NCI-H2196 (cell line): ENCODE results near the gene DHRS4L2.
A peak's percentile ranks its signal among the peaks of the same experiment; 100 is the strongest.
"Not testable (repeated sequence)": the region's sequence is repeated elsewhere in the genome, so short reads cannot be mapped to it uniquely, and the experiment has no call there.

Experiments used
- DNase-seq: peaks from one replicate; lab custom pipeline; 2025; ENCODE audit not compliant: unreplicated experiment; lab: John Stamatoyannopoulos, UW

Gene DHRS4L2

DNA sequence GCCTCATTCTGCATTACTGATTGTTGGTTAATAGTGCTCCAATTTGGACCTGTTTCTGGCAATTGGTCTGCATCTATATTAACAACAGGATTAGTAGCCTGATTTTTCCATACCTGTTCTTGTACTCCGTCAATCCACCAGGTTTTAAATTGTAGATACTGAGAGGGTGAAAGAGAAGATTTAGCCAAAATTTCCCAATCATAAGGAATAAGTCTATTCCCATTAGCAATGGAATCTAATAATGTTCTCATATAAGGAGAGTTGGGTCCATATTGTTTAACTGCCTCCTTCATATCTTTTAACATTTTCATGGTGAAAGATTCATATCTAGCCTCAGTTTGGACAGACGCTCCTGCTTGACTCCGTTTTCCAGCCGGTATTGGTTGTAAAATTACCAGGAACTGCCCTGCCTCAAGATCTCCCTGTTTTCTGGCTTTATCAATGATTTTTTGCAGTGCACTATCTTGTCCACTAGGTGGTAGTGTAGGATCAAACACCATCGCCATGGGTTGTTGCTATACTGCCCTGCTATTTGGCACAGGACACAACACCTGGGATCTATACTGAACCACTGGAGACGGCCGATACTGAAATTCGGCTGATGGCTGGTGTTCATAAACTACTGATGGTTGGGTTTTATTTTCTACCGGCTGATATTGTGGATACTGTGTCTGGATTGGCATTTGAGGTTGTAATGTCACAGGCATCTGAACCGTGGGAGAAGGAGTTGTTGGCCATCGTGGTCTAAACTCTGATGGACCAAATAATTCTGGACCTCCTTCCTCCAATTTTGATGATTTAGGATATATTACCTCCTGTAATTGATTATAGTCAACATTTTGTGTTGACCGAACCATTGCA, 25.2 kb downstream of the DHRS4L2 start:
- DNase-seq: peak; percentile 74

DNA sequence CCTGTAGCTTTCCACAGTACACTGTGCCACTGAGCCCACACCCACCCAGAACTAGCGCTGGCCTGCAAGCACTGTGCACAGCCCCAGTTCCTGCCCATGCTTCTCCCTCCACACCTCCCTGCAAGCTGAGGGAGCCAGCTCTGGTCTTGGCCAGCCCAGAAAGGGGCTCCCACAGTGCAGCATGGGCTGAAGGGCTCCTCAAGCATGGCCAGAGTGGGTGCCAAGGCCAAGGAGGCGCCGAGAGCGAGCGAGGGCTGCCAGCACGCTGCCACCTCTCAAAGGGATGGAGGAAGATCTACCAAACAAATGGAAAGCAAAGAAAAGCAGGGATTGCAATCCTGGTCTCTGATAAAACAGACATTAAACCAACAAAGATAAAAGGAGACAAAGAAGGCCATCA, 27.0 kb downstream of the DHRS4L2 start:
- not testable (repeated sequence) for DNase-seq

DNA sequence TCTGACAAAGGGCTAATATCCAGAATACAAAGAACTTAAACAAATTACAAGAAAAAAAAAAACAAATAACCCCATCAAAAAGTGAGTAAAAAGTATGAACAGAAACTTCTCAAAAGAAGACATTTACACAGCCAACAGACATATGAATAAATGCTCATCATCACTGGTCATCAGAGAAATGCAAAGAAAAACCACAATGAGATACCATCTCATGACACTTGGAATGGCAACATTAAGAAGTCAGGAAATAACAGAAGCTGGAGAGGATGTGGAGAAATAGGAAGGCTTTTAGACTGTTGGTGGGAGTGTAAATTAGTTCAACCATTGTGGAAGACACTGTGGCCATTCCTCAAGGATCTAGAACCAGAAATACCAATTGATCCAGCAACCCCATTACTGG, 30.2 kb downstream of the DHRS4L2 start:
- not testable (repeated sequence) for DNase-seq

DNA sequence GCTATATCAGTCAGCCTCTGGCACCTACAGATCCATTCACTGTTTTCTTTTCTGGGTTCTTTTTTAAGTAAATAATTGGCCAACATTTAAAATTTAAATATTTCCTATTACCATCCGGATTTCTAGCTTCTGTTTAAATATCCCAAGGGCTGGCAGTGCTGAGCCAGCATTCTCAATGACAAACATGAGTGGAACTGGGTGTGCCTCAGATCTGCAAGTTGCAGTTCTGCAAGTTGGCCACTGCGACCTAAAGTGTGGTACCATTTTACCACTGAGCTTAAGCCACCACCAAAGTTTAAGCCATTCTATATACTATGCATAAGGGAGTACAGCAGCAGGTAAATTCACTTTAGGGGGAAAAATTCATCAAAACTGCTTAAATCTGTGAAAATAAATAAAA, 31.2 kb downstream of the DHRS4L2 start:
- not testable (repeated sequence) for DNase-seq

DNA sequence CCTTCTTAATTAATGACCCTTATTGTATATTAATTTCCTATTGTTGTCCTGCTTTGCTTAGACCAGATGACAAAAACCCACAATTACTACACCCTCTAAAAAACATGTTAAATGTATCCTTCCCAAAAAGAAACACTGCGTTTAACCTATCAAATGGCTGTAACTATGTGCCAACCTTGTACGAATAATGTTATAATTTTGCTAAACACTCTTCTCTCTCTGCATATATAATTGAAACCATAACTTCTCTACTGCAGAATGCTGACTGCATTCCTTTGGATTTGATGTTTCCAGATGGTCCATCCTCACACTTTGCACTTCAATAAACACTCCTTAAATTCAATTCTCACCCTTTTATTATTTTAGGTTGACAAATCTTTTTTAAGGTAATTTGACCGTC, 31.8 kb downstream of the DHRS4L2 start:
- not testable (repeated sequence) for DNase-seq

DNA sequence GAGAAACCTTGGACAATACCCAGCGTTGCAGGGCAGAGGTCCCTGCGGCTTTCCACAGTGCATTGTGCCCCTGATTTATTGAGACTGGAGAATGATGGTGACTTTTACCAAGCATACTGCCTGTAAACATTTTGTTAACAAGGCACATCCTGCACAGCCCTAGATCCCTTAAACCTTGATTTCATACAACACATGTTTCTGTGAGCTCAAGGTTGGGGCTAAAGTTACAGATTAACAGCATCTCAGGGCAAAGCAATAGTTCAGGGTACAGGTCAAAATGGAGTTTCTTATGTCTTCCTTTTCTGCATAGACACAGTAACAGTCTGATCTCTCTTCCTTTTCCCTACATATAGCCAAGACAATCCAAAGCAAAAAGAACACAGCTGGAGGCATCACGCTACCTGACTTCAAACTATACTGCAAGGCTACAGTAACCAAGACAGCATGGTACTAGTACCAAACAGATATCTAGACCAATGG, 36.2 kb downstream of the DHRS4L2 start:
- DNase-seq: not testable (repeated sequence)

DNA sequence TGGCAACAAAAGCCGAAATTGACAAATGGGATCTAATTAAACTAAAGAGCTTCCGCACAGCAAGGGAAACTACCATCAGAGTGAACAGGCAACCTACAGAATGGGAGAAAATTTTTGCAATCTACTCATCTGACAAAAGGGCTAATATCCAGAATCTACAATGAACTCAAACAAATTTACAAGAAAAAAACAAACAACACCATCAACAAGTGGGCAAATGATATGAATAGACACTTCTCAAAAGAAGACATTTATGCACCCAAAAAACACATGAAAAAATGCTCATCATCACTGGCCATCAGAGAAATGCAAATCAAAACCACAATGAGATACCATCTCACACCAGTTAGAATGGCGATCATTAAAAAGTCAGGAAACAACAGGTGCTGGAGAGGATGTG, 41.0 kb downstream of the DHRS4L2 start:
- not testable (repeated sequence) for DNase-seq

DNA sequence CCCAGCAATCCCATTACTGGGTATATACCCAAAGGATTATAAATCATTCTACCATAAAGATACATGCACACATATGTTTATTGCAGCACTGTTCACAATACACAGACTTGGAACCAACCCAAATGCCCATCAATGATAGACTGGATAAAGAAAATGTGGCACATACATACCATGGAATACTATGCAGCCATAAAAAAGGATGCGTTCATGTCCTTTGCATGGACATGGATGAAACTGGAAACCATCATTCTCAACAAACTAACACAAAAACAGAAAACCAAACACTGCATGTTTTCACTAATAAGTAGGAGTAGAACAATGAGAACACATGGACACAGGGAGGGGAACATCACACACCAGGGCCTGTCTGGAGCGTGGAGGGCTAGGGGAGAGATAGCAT, 42.6 kb downstream of the DHRS4L2 start:
- not testable (repeated sequence) for DNase-seq

DNA sequence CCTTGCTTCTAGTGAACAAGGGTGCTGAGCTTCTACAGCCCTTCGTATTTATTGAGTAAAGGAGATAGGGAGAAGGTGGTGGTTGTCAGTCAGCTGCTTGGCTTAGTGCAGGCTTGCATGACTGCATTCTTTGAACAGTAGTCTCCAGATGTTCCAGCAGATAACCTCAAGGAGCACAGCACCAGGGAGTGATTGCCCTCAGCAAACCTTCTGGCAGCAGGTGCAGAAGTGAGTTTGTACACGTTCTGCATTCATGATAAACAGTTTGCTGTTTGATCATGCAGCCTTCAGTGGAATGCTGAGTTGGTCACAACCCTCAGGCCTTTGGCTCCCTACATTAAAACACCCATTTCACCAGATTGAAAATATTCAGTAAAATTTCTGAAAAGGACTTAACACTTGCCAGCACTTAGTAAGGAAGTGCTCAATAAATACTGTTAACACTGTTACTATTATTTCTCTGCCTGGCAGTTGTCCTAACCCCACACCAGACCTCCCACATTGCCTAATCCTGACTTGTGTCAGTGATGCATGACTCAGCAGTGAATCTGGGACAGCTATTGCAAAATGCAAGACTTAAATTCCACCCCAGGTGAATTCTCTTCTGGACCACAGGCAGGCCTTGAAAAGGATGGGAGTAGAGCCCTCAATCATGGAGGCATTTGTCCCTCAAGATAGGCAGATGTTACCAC, 44.1 kb downstream of the DHRS4L2 start:
- DNase-seq: no peak

DNA sequence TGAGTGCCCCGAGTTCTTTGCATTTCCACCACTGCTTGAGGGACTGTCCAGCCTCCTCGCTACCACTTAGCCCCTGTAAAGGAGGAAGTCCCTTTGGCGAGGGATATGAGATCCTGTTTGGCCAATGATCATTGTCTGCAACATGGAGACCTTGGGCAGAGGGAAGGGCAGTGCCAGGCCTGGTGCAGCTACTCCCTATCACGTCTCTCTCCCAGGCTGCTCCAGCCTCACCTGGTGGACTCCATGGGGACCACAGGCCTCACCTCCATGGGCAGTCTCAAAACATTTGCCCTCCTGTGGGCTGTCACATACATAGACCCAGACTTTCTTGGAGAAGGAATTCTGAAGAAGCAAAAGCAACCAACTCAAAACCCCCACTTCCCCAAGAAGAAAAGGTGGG, 47.0 kb downstream of the DHRS4L2 start:
- peak; percentile 29 for DNase-seq

DNA sequence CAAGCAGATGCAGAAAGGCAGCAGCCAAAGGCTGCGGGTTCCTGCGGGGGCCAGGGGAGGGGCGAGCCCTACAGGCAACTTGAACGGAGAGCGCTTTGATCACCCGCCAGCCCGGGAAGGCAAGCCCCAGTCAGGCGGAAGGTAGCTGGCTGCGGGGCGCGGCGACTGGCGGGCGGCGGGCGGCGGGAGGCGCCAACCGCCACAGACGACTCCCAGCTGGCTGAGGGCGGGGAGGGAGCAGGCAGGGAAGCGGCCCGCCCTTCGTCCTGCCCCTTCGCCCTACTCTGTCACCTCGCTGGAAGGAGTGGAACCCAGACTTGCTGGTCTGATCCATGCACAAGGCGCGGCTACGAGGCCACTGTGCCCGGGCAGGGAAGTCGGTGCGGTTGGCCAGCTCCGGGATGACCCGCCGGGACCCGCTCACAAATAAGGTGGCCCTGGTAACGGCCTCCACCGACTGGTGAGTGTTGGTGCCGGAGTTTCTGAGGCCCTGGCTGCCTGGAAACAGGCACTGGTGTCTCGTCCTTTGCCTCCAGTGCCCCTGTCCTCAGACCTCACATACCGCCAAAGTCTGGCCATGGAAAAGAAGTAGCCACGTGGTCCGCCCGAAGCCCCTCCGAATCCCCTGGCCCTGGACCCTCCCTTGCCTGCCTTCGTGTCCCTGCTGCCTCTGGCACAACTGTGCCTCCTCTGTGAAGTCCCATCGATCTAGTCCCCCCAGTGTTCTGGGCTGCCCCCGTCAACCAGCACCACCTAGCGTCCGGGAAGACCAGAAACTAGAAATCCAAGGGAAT, 47.6 kb downstream of the DHRS4L2 start:
- DNase-seq: peak; percentile 79

DNA sequence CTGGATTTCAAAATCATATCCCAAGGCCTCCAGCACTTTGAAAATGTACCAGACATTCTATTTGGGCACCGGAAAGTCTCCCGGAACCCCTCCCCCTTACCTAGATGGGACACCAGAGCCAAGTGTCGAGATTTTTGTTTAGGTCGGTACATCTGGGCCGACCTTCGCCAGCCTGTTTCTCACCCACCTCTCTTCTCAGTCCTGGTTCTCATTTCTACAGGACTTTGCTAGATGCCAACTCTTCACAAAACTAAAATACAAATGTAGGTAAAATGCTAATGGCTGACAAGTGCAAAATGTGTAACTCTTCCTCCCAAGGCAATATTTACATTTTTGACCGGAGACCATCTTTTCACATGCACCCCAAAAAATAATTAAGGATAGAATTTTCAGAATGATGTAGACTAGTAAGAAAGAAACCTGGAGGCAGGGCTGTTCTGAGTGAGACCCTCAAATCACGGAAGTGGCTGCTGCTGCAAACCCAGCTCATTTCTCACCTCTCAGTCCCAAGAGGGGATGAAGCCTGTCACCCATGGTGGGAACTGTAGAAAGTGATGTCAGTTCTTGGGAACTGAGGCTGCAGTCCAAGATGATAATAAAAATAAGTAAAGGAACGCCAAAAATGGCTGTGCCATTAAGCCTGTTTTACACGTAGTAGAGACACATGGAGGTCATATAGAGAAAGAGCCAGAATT, 48.4 kb downstream of the DHRS4L2 start:
- not testable (repeated sequence) for DNase-seq

DNA sequence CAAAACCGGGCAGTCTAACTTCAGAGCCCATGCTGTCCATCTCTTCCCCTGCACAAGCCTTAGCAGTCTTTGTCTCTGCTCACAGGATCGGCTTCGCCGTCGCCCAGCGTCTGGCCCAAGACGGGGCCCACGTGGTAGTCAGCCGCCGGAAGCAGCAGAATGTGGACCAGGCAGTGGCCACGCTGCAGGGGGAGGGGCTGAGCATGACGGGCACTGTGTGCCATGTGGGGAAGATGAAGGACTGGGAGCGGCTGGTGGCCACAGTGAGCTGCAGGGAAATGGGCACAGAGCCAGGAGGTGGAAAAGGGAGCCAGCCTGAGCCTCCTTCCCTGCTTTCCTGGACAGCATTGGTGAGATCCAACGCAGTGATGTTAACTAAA, 48.9 kb downstream of the DHRS4L2 start:
- DNase-seq: no peak

DNA sequence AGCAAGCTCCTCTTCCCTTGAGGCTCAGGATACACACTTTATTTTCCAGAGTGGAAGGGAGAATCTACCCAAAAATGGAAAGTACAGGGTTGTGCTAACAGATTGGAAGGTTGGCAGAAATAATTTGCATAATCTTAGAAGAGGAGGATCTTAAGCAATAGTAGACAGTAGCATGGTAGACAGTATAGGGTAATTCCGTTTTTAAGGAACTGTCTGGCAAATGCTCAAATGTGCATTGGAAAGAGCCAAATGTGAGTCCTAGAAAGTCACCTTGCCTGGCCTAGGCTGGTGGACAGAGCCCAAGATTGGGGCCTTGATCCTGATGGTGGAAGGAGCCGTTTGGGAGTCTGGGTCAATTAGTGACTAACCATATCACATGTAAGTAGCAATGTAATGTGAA, 50.0 kb downstream of the DHRS4L2 start:
- DNase-seq: no peak

DNA sequence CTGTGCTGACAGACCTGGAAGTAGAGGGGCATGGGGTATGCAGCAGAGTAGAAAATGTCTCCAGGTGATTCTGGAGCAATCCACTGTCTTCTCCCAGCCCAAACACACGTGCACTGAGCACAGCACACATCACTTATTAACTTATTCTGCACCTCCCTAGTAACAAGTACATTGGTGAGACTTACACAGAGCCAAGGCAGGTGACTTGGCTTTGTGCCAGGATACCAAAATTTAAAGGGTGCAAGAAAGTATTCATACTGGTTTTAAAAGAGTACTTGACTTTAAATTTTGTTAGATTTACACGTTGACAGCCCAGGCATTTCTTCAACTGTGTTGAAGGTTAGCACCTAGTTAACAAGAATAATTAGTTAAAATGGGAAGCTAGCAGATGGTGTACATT, 52.0 kb downstream of the DHRS4L2 start:
- no peak for DNase-seq

DNA sequence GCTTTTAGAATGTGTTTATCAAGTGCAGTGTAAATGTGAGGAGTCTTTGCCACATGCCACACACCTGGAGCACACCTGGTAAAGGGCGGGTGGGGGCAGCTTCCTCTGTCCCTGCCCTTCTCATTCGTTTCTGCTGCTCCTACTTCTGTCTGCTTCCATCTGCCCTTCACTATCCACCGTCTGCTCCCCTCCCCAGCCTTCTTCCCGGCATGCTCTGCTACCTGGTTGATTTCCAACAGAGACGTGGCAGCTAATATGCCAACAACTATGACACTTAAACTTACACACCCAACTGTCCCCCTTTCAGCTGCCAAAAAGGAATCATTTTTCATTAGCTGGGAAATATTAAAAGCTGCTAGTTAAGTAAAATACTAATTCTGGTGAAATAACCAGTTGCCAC, 54.0 kb downstream of the DHRS4L2 start:
- no peak for DNase-seq

DNA sequence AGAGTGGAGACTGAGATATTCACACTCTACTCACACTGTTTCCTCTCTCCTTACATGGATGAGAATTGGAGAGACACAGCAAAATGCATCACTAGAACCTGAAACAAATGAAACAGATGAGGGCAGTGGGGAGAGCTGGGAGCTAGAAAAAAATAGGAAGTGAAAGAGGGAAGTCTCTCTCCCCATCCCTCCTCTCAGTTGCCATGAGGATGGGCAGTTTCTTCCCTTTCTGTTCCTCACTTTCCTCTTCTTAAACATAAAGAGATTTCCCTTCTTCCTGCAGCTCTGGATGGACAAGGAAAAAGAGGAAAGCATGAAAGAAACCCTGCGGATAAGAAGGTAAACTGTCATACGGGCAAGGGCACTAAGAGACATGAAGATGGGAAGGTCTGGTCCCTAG, 60.3 kb downstream of the DHRS4L2 start:
- DNase-seq: not testable (repeated sequence)

DNA sequence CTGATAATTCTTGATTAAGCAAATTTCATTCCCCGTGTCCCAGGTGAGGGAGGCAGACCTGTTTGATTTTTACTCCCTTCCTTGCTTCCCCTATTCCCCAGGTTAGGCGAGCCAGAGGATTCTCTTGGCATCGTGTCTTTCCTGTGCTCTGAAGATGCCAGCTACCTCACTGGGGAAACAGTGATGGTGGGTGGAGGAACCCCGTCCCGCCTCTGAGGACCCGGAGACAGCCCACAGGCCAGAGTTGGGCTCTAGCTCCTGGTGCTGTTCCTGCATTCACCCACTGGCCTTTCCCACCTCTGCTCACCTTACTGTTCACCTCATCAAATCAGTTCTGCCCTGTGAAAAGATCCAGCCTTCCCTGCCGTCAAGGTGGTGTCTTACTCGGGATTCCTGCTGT, 62.0 kb downstream of the DHRS4L2 start:
- not testable (repeated sequence) for DNase-seq

DNA sequence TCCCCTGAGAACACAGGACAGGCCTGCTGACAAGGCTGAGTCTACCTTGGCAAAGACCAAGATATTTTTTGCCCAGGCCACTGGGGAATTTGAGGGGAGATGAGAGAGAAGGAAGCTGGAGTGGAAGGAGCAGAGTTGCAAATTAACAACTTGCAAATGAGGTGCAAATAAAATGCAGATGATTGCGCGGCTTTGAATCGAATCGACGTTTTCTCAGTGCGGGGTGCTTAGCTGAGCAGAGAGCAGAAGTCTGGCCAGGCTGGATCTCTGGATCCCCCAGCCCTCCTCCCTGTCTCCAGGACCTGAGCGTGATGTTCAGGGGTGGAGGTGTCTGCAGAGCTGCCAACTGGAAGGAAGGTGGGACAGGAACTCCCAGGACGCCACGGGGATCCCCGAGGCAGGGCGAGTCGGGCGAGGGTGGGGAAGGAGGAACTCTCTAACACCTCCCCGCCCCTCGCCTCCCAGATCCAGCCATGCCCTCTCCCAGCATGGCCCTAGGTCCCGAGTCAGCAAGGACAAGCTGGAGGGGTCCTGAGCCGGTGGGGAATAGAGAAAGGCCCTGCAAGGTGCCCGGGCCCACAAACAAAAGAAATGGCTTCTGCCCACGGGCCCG, 62.6 kb downstream of the DHRS4L2 start:
- no peak for DNase-seq
